HepG2 (cell line): Measurements from ENCODE around the gene BOD1L1. TPM values are rescaled to one million over a fixed set of nuclear protein-coding genes. Genes with fewer than 3 reads are reported as not detected.

ENCODE experiments used
- HDAC1 ChIP-seq: sonication (generic); formaldehyde crosslinking; IDR thresholded peaks from 2 replicates; pipeline ENCODE4 v1.5.1; 2020; ENCODE audit warnings: mild to moderate bottlenecking, missing genetic modification reagents
- MAFG ChIP-seq: sonication (generic); formaldehyde crosslinking; IDR thresholded peaks from 2 replicates; pipeline ENCODE4 v1.5.1; 2020; ENCODE audit warnings: mild to moderate bottlenecking, missing genetic modification reagents
- MAX ChIP-seq: IDR thresholded peaks from 2 replicates; pipeline ENCODE4 v1.6.1; 2012; ENCODE audit warnings: inconsistent platforms
- PRDM10 ChIP-seq: sonication (generic); formaldehyde crosslinking; IDR thresholded peaks from 2 replicates; pipeline ENCODE4 v1.4.0; 2020; ENCODE audit warnings: low read depth, missing genetic modification reagents
- RBAK ChIP-seq: sonication (generic); formaldehyde crosslinking; IDR thresholded peaks from 2 replicates; pipeline ENCODE4 v1.5.1; 2020; ENCODE audit warnings: mild to moderate bottlenecking, missing genetic modification reagents
- SMAD9 ChIP-seq: sonication (generic); formaldehyde crosslinking; IDR thresholded peaks from 2 replicates; pipeline ENCODE4 v1.5.1; 2020; ENCODE audit warnings: mild to moderate bottlenecking, missing genetic modification reagents
- XRCC5 ChIP-seq: fragments of 200-400 bp; formaldehyde crosslinking; optimal IDR thresholded peaks from 2 replicates; pipeline ENCODE3; 2017; ENCODE audit warnings: mild to moderate bottlenecking, low read length
- ZNF274 ChIP-seq: sonication (generic); formaldehyde crosslinking; IDR thresholded peaks from 2 replicates; pipeline ENCODE4 v1.5.1; 2020; ENCODE audit warnings: mild to moderate bottlenecking, missing genetic modification reagents
- ZNF335 ChIP-seq: sonication (generic); formaldehyde crosslinking; IDR thresholded peaks from 2 replicates; pipeline ENCODE4 v1.4.0; 2020; ENCODE audit warnings: missing genetic modification reagents
- ZNF383 ChIP-seq: sonication (generic); formaldehyde crosslinking; IDR thresholded peaks from 2 replicates; pipeline ENCODE4 v1.4.0; 2020; ENCODE audit warnings: missing genetic modification reagents, mild to moderate bottlenecking, borderline replicate concordance
- ZNF468 ChIP-seq: sonication (generic); formaldehyde crosslinking; IDR thresholded peaks from 2 replicates; pipeline ENCODE4 v1.8.0; 2022; ENCODE audit warnings: mild to moderate bottlenecking, moderate library complexity, missing genetic modification reagents
- ZNF512B ChIP-seq: sonication (generic); formaldehyde crosslinking; IDR thresholded peaks from 2 replicates; pipeline ENCODE4 v1.5.1; 2020; ENCODE audit warnings: missing genetic modification reagents, mild to moderate bottlenecking, borderline replicate concordance
- ZNF576 ChIP-seq: sonication (generic); formaldehyde crosslinking; IDR thresholded peaks from 2 replicates; pipeline ENCODE4 v1.4.0; 2020; ENCODE audit warnings: mild to moderate bottlenecking, missing genetic modification reagents
- ZNF605 ChIP-seq: sonication (generic); formaldehyde crosslinking; IDR thresholded peaks from 2 replicates; pipeline ENCODE4 v1.8.0; 2022; ENCODE audit warnings: mild to moderate bottlenecking, missing genetic modification reagents
- polyA plus RNA-seq, 8 experiments: library from polyadenylated mRNA; depleted of rRNA in 3 of 8; stranded (reverse) in 7 of 8; unstranded in 1 of 8; fragments of >200 nt; fragmentation: Illumina TruSeq in 4 of 8; extraction: Trizol in 4 of 8; gene quantifications; 2 replicates each; pipeline versions ENCODE4 v1.2.1 to v1.2.3, GENCODE V29; 2011 to 2016; ENCODE audit warnings: low read depth in 4 of 8, missing spikeins in 1 of 8, mixed read lengths in 1 of 8; ENCODE audit not compliant: insufficient read depth in 1 of 8
- total RNA-seq, 5 experiments: library from RNA; depleted of rRNA; stranded (reverse); fragments of >200 nt; fragmentation: Illumina TruSeq; extraction: Trizol; gene quantifications; 2 replicates each; pipeline ENCODE4 v1.2.3, GENCODE V29; 2016; ENCODE audit warnings: low read depth in 1 of 5
- TF ChIP-seq, protein P1 (sequence below): IDR thresholded peaks from 2 replicates; pipeline ENCODE4 v1.6.1; 2016; ENCODE audit warnings: missing biosample characterization, missing genetic modification reagents, low read depth
- TF ChIP-seq, protein P2 (sequence below): IDR thresholded peaks from 2 replicates; pipeline ENCODE4 v1.6.1; 2016; ENCODE audit warnings: missing compliant biosample characterization, missing genetic modification reagents, borderline replicate concordance
- TF ChIP-seq, protein P3 (sequence below): sonication (generic); formaldehyde crosslinking; IDR thresholded peaks from 2 replicates; pipeline ENCODE4 v1.8.1; 2023; ENCODE audit warnings: missing genetic modification reagents, inconsistent platforms, borderline replicate concordance

Gene BOD1L1
- total and polyA plus RNA-seq, 2 of the 13 experiments (the other 11 are each of a cell fraction or from before 2014, with no cell fraction given), result 11.7 to 17.9 TPM

- TF ChIP-seq XRCC5, result peak; percentile 29
- peak; percentile 64; the same call in 1 of the 2 replicates for TF ChIP-seq PRDM10 (CRISPR knock-in tag)
- TF ChIP-seq ZNF274 (CRISPR knock-in tag), result peak; percentile 36; the same call in 1 of the 2 replicates
- no peak for TF ChIP-seq MAFG
- TF ChIP-seq, protein P1, sequence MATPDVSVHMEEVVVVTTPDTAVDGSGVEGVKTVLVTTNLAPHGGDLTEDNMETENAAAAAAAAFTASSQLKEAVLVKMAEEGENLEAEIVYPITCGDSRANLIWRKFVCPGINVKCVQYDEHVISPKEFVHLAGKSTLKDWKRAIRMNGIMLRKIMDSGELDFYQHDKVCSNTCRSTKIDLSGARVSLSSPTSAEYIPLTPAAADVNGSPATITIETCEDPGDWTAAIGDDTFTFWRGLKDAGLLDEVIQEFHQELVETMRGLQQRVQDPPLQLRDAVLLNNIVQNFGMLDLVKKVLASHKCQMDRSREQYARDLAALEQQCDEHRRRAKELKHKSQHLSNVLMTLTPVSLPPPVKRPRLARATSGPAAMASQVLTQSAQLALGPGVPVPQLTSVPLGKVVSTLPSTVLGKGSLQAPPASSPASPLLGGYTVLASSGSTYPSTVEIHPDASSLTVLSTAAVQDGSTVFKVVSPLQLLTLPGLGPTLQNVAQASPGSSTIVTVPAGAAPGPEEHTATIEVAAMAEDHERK (CRISPR knock-in tag), result no peak
- peak; percentile 94 for TF ChIP-seq MAX
- TF ChIP-seq RBAK, result no peak
- no peak for TF ChIP-seq ZNF383 (CRISPR knock-in tag)
- 0 out of 2 replicates have a peak, but pooled peaks have one; percentile 29 for TF ChIP-seq ZNF335 (CRISPR knock-in tag)
- peak; percentile 57; the same call in 1 of the 2 replicates for TF ChIP-seq ZNF512B (CRISPR knock-in tag)
- TF ChIP-seq SMAD9 (CRISPR knock-in tag), result no peak
- TF ChIP-seq HDAC1 (CRISPR knock-in tag), result peak; percentile 30; the same call in 1 of the 2 replicates
- TF ChIP-seq, protein P2, sequence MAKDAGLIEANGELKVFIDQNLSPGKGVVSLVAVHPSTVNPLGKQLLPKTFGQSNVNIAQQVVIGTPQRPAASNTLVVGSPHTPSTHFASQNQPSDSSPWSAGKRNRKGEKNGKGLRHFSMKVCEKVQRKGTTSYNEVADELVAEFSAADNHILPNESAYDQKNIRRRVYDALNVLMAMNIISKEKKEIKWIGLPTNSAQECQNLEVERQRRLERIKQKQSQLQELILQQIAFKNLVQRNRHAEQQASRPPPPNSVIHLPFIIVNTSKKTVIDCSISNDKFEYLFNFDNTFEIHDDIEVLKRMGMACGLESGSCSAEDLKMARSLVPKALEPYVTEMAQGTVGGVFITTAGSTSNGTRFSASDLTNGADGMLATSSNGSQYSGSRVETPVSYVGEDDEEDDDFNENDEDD (CRISPR knock-in tag), result peak; percentile 85; the same call in 1 of the 2 replicates
- peak; percentile 74 for TF ChIP-seq ZNF605
- TF ChIP-seq, protein P3, sequence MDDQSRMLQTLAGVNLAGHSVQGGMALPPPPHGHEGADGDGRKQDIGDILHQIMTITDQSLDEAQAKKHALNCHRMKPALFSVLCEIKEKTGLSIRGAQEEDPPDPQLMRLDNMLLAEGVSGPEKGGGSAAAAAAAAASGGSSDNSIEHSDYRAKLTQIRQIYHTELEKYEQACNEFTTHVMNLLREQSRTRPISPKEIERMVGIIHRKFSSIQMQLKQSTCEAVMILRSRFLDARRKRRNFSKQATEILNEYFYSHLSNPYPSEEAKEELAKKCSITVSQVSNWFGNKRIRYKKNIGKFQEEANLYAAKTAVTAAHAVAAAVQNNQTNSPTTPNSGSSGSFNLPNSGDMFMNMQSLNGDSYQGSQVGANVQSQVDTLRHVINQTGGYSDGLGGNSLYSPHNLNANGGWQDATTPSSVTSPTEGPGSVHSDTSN, result no peak
- TF ChIP-seq ZNF468 (CRISPR knock-in tag), result no peak
- no peak for TF ChIP-seq ZNF576 (CRISPR knock-in tag)
Observed at GRCh38 chr4:13544606-13545393, 82.7 kb downstream of the BOD1L1 start (continued).
